WTC11 (cell line): ENCODE data around the gene SPNS3. TPM values are rescaled to one million over a fixed set of nuclear protein-coding genes. Genes with fewer than 3 reads are reported as not detected.

Experiments used
- ATAC-seq: fragments of 200-7000 bp; cut with Tn5 transposase; 2 replicates; pipeline ENCODE4 v1.10.0; 2021; ENCODE audit warnings: mild to moderate bottlenecking, moderate library complexity
- CTCF ChIA-PET: fragments of 300-600 bp; sonication (Branson Sonifier 250); formaldehyde crosslinking; loops from one replicate; lab custom pipeline; 2021; ENCODE audit warnings: antibody characterized with exemption; lab: Charles Lee
- POLR2A ChIA-PET: fragments of 350-600 bp; sonication (Branson Sonifier 250); formaldehyde crosslinking; loops from one replicate; lab custom pipeline; 2021; ENCODE audit warnings: antibody characterized with exemption; lab: Charles Lee
- DNase-seq: peaks from one replicate; pipeline ENCODE4 v3.0.0; 2021; ENCODE audit warnings: low spot score
- H3K27ac Mint-ChIP-seq: 2 replicates; pipeline ENCODE4 v1.8.0; 2021; ENCODE audit warnings: mixed read lengths
- H3K27me3 Mint-ChIP-seq: 2 replicates; pipeline ENCODE4 v1.8.0; 2021; ENCODE audit warnings: low read depth, mild to moderate bottlenecking, moderate library complexity, mixed read lengths
- H3K36me3 Mint-ChIP-seq: 2 replicates; pipeline ENCODE4 v1.8.0; 2021; ENCODE audit warnings: mixed read lengths
- H3K4me1 Mint-ChIP-seq: 2 replicates; pipeline ENCODE4 v1.8.0; 2022; ENCODE audit warnings: mixed read lengths
- H3K4me3 Mint-ChIP-seq: 2 replicates; pipeline ENCODE4 v1.8.0; 2021; ENCODE audit warnings: mild to moderate bottlenecking, moderate library complexity, mixed read lengths
- H3K9me3 Mint-ChIP-seq: 2 replicates; pipeline ENCODE4 v1.8.0; 2021; ENCODE audit warnings: mixed read lengths
- CREM ChIP-seq: sonication (generic); formaldehyde crosslinking; IDR thresholded peaks from 2 replicates; pipeline ENCODE4 v1.8.1; 2022; ENCODE audit warnings: mild to moderate bottlenecking, missing genetic modification reagents, moderate library complexity
- ELF4 ChIP-seq: sonication (generic); formaldehyde crosslinking; IDR thresholded peaks from 2 replicates; pipeline ENCODE4 v1.8.1; 2022; ENCODE audit warnings: low read depth, mild to moderate bottlenecking, moderate library complexity, missing genetic modification reagents
- ESRRA ChIP-seq: sonication (generic); formaldehyde crosslinking; IDR thresholded peaks from 2 replicates; pipeline ENCODE4 v1.8.1; 2022; ENCODE audit warnings: mild to moderate bottlenecking, missing genetic modification reagents, borderline replicate concordance
- ETV6 ChIP-seq: sonication (generic); formaldehyde crosslinking; IDR thresholded peaks from 2 replicates; pipeline ENCODE4 v1.8.1; 2022; ENCODE audit warnings: mild to moderate bottlenecking, missing genetic modification reagents
- FOXP4 ChIP-seq: sonication (generic); formaldehyde crosslinking; IDR thresholded peaks from 2 replicates; pipeline ENCODE4 v1.8.0; 2022; ENCODE audit warnings: mild to moderate bottlenecking, missing genetic modification reagents
- GTF2I ChIP-seq: fragments of 250-450 bp; sonication (Bioruptor Pico); conservative IDR thresholded peaks from 2 replicates; pipeline ENCODE4 v1.4.0; 2021; ENCODE audit warnings: mild to moderate bottlenecking
- HMGA2 ChIP-seq: fragments of 250-450 bp; sonication (Bioruptor Pico); IDR thresholded peaks from 2 replicates; pipeline ENCODE4 v1.4.0; 2021; ENCODE audit warnings: mild to moderate bottlenecking, moderate library complexity
- MXD4 ChIP-seq: fragments of 250-450 bp; sonication (Bioruptor Pico); IDR thresholded peaks from 2 replicates; pipeline ENCODE4 v1.8.0; 2021; ENCODE audit warnings: mild to moderate bottlenecking, moderate library complexity, borderline replicate concordance
- NFYB ChIP-seq: sonication (generic); formaldehyde crosslinking; conservative IDR thresholded peaks from 2 replicates; pipeline ENCODE4 v1.8.0; 2022; ENCODE audit warnings: low read depth, missing genetic modification reagents
- SMAD3 ChIP-seq: sonication (generic); formaldehyde crosslinking; IDR thresholded peaks from 2 replicates; pipeline ENCODE4 v1.8.0; 2022; ENCODE audit warnings: missing genetic modification reagents, mild to moderate bottlenecking, borderline replicate concordance
- SOX15 ChIP-seq: fragments of 250-450 bp; sonication (Bioruptor Pico); IDR thresholded peaks from 2 replicates; pipeline ENCODE4 v1.9.0; 2021; ENCODE audit warnings: mild to moderate bottlenecking
- TCF7 ChIP-seq: sonication (generic); formaldehyde crosslinking; IDR thresholded peaks from 2 replicates; pipeline ENCODE4 v1.8.0; 2022; ENCODE audit warnings: mild to moderate bottlenecking, low read depth, missing genetic modification reagents, moderate library complexity
- TEAD1 ChIP-seq: sonication (generic); formaldehyde crosslinking; IDR thresholded peaks from 2 replicates; pipeline ENCODE4 v1.8.0; 2022; ENCODE audit warnings: mild to moderate bottlenecking, missing genetic modification reagents
- TEAD4 ChIP-seq: sonication (generic); formaldehyde crosslinking; IDR thresholded peaks from 2 replicates; pipeline ENCODE4 v1.8.0; 2022; ENCODE audit warnings: mild to moderate bottlenecking, missing genetic modification reagents
- TP53 ChIP-seq: sonication (generic); formaldehyde crosslinking; IDR thresholded peaks from 2 replicates; pipeline ENCODE4 v1.8.1; 2023; ENCODE audit warnings: mild to moderate bottlenecking, missing genetic modification reagents
- ZBTB21 ChIP-seq: sonication (generic); formaldehyde crosslinking; IDR thresholded peaks from 2 replicates; pipeline ENCODE4 v1.8.1; 2023; ENCODE audit warnings: mild to moderate bottlenecking, missing genetic modification reagents, borderline replicate concordance
- ZNF121 ChIP-seq: sonication (generic); formaldehyde crosslinking; IDR thresholded peaks from 2 replicates; pipeline ENCODE4 v1.8.0; 2023; ENCODE audit warnings: missing genetic modification reagents
- ZNF219 ChIP-seq: sonication (generic); formaldehyde crosslinking; IDR thresholded peaks from 2 replicates; pipeline ENCODE4 v1.8.0; 2023; ENCODE audit warnings: missing genetic modification reagents, mild to moderate bottlenecking, borderline replicate concordance
- ZNF281 ChIP-seq: sonication (generic); formaldehyde crosslinking; IDR thresholded peaks from 2 replicates; pipeline ENCODE4 v1.8.0; 2023; ENCODE audit warnings: mild to moderate bottlenecking, missing genetic modification reagents
- ZNF317 ChIP-seq: sonication (generic); formaldehyde crosslinking; IDR thresholded peaks from 2 replicates; pipeline ENCODE4 v1.8.1; 2023; ENCODE audit warnings: low read depth, mild to moderate bottlenecking, moderate library complexity, missing genetic modification reagents, borderline replicate concordance
- ZNF396 ChIP-seq: fragments of 250-450 bp; sonication (Bioruptor Pico); IDR thresholded peaks from 2 replicates; pipeline ENCODE4 v1.8.0; 2021; ENCODE audit warnings: mild to moderate bottlenecking, moderate library complexity, borderline replicate concordance
- ZSCAN18 ChIP-seq: fragments of 250-450 bp; sonication (Bioruptor Pico); IDR thresholded peaks from 2 replicates; pipeline ENCODE4 v2.1.2; 2022; ENCODE audit warnings: mild to moderate bottlenecking, moderate library complexity
- total RNA-seq: library from RNA; stranded (reverse); gene quantifications from 3 replicates; pipeline ENCODE4 v1.2.3, GENCODE V29; 2021
- TF ChIP-seq, protein P1 (sequence below): fragments of 250-450 bp; sonication (Bioruptor Pico); IDR thresholded peaks from 2 replicates; pipeline ENCODE4 v1.9.0; 2021; ENCODE audit warnings: mild to moderate bottlenecking, borderline replicate concordance

SPNS3 gene
- total RNA-seq, 1 experiment from 2014 or later, result not detected

DNA sequence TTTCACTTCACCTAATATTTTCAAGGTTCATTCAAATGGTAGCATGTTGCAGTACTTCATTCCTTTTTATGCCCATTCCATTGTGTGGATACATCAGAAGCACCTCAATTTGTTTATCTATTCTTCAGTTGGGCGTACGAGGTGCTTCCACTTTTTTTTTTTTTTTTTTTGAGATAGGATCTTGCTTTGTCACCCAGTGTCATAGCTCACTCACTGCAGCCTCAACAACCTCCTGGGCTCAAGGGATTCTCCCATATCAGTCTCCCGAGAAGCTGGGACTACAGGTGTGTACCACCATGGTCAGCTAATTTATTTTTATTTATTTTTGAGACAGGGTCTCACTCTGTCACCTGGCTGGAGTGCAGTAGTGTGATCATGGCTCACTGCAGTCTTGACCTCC lies 22.5 kb upstream of the SPNS3 start:
- no peak for ATAC-seq
- Mint-ChIP-seq H3K36me3 (no peaks in the 10 kb centered on the region), H3K9me3 (no peaks in the 10 kb centered on the region), H3K4me3 (no peak overlapping the region), H3K27me3 (no peaks in the 10 kb centered on the region), H3K27ac (no peak overlapping the region), H3K4me1 (peaks cover 10% of the 10 kb centered on the region)
- TF ChIP-seq ZBTB21 (CRISPR knock-in tag) (no peak), TEAD4 (CRISPR knock-in tag) (no peak), ETV6 (CRISPR knock-in tag) (no peak), TP53 (CRISPR knock-in tag) (no peak), ZNF219 (CRISPR knock-in tag) (no peak), SOX15 (CRISPR knock-in tag) (no peak), HMGA2 (CRISPR knock-in tag) (no peak), ZSCAN18 (no peak), CREM (CRISPR knock-in tag) (no peak), ZNF396 (CRISPR knock-in tag) (no peak), TCF7 (CRISPR knock-in tag) (no peak), ZNF121 (no peak), ESRRA (no peak), MXD4 (CRISPR knock-in tag) (no peak), TEAD1 (CRISPR knock-in tag) (no peak)
- no peak for DNase-seq
- POLR2A ChIA-PET, result no interaction called here
- CTCF ChIA-PET, result interaction anchor here (0.6 to 3.7 kb wide), 5 partner anchors 10 to 566 kb away, joined by 3 to 32 read pairs (median 3); no protein-coding TSS in a partner anchor

DNA sequence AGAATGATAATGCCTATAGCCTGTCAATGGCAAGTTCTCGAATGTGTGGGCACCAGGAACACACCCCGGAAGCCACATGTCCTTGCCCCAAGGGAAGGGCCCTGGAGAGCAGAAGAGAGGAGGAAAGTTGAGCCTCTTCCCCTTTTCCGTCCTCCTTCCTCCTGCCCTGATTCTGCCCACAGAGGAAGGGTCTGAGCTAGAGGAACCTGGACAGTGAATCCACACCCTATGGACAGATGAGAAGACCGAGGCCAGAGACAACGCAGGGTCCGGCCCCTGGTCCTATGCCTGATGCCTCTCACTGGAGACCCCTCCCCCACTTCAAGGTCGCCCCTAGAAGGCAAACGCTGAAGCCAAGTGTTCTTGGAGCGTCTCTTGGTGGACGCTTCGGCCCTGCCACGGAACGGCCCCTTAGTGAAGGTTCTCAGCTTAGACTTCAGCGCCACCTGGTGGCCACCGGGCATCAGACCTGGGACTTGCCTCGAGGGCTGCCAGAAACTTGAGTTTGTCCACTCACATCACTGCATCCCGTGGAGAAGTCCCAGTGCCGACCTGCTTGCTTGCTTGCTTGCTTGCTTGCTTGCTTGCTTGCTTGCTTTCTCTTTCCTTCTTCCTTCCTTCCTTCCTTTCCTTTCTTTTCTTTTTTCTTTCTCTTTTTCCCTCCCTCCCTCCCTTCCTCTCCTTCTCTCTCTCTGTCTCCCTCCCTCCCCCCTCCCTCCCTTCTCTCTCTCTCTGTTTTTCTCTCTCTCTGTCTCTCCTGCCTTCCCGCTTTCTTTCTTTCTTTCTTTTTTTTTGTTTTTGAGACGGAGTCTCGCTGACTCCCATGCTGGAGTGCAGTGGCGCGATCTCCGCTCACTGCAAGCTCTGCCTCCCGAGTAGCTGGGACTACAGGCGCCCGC lies 20.6 kb upstream of the SPNS3 start:
- H3K9me3 Mint-ChIP-seq, result no peaks in the 10 kb centered on the region
- no peaks in the 10 kb centered on the region for H3K36me3 Mint-ChIP-seq
- ChIA-PET POLR2A (interaction anchor here (0.6 to 1.2 kb wide), 2 partner anchors 155 to 269 kb away, joined by 5 read pairs; no protein-coding TSS in a partner anchor), CTCF (interaction anchor here (0.5 to 3.7 kb wide), 18 partner anchors 8 to 510 kb away, joined by 3 to 32 read pairs (median 3); partner anchors contain the start of gene CYB5D2)
- ATAC-seq (peak; percentile 96), DNase-seq (peak; percentile 98)
- H3K27me3 Mint-ChIP-seq, result no peaks in the 10 kb centered on the region
- H3K27ac Mint-ChIP-seq, result 0 out of 2 replicates have a peak overlapping the region, but pooled peaks have one; percentile 40
- H3K4me3 Mint-ChIP-seq, result peak overlapping the region; percentile 35
- peaks cover 7% of the 10 kb centered on the region for H3K4me1 Mint-ChIP-seq
- TF ChIP-seq ZBTB21 (CRISPR knock-in tag), result 0 out of 2 replicates have a peak, but pooled peaks have one; percentile 55
- TF ChIP-seq ZNF281 (CRISPR knock-in tag), result peak; percentile 96
- TF ChIP-seq ZNF317 (CRISPR knock-in tag), result no peak
- no peak for TF ChIP-seq ELF4 (CRISPR knock-in tag)
- no peak for TF ChIP-seq HMGA2 (CRISPR knock-in tag)
- TF ChIP-seq, protein P1, sequence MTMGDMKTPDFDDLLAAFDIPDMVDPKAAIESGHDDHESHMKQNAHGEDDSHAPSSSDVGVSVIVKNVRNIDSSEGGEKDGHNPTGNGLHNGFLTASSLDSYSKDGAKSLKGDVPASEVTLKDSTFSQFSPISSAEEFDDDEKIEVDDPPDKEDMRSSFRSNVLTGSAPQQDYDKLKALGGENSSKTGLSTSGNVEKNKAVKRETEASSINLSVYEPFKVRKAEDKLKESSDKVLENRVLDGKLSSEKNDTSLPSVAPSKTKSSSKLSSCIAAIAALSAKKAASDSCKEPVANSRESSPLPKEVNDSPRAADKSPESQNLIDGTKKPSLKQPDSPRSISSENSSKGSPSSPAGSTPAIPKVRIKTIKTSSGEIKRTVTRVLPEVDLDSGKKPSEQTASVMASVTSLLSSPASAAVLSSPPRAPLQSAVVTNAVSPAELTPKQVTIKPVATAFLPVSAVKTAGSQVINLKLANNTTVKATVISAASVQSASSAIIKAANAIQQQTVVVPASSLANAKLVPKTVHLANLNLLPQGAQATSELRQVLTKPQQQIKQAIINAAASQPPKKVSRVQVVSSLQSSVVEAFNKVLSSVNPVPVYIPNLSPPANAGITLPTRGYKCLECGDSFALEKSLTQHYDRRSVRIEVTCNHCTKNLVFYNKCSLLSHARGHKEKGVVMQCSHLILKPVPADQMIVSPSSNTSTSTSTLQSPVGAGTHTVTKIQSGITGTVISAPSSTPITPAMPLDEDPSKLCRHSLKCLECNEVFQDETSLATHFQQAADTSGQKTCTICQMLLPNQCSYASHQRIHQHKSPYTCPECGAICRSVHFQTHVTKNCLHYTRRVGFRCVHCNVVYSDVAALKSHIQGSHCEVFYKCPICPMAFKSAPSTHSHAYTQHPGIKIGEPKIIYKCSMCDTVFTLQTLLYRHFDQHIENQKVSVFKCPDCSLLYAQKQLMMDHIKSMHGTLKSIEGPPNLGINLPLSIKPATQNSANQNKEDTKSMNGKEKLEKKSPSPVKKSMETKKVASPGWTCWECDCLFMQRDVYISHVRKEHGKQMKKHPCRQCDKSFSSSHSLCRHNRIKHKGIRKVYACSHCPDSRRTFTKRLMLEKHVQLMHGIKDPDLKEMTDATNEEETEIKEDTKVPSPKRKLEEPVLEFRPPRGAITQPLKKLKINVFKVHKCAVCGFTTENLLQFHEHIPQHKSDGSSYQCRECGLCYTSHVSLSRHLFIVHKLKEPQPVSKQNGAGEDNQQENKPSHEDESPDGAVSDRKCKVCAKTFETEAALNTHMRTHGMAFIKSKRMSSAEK (CRISPR knock-in tag), result no peak
- no peak for TF ChIP-seq NFYB
- no peak for TF ChIP-seq ETV6 (CRISPR knock-in tag)
- no peak for TF ChIP-seq FOXP4
- TF ChIP-seq SMAD3 (CRISPR knock-in tag), result no peak
- peak; percentile 84 for TF ChIP-seq GTF2I (CRISPR knock-in tag)
